RWPE1 (cell line): ENCODE measurements around the gene BAIAP2L2.

Experiments
- CTCF ChIA-PET: fragments of 350-600 bp; sonication (Branson Sonifier 250); formaldehyde crosslinking; extraction: SDS; loops from one replicate; lab custom pipeline; 2021; lab: Yijun Ruan, JAX
- POLR2A ChIA-PET: fragments of 400-600 bp; formaldehyde crosslinking; extraction: SDS; loops from one replicate; lab custom pipeline; 2020; ENCODE audit warnings: antibody characterized with exemption; ENCODE audit not compliant: low non-redundant PET; lab: Yijun Ruan, JAX
- DNase-seq: peaks from one replicate; pipeline ENCODE4 v3.0.0; 2012; ENCODE audit warnings: low spot score
- H3K27ac ChIP-seq: fragments of 450-650 bp; 2 replicates; pipeline ENCODE4 v1.5.1; 2017
- TF ChIP-seq, protein P1 (sequence below): fragments of 450-650 bp; conservative IDR thresholded peaks from 2 replicates; pipeline ENCODE4 v1.5.1; 2017; ENCODE audit warnings: low read depth, mild to moderate bottlenecking

The BAIAP2L2 gene

DNA sequence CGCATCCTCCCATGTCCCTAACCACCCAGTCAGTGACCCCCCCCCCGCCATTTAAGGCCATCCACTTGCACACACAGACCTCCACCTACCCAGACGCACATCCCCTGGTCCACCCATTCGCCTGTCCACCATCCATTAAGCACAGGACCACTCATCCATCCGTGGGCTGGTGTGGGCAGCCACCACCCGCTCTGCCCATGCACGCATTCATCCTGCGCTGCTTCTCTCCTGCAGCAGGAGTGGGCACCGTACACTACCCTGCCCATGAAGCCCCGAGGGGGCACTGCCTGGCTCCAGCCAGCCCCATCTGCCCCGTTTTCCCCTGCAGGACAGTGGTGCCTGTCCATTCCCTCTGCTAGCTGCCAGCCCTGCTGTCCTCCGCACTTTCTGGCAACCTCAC, 22.6 kb downstream of the BAIAP2L2 start:
- POLR2A ChIA-PET, result no interaction called here
- TF ChIP-seq, protein P1, sequence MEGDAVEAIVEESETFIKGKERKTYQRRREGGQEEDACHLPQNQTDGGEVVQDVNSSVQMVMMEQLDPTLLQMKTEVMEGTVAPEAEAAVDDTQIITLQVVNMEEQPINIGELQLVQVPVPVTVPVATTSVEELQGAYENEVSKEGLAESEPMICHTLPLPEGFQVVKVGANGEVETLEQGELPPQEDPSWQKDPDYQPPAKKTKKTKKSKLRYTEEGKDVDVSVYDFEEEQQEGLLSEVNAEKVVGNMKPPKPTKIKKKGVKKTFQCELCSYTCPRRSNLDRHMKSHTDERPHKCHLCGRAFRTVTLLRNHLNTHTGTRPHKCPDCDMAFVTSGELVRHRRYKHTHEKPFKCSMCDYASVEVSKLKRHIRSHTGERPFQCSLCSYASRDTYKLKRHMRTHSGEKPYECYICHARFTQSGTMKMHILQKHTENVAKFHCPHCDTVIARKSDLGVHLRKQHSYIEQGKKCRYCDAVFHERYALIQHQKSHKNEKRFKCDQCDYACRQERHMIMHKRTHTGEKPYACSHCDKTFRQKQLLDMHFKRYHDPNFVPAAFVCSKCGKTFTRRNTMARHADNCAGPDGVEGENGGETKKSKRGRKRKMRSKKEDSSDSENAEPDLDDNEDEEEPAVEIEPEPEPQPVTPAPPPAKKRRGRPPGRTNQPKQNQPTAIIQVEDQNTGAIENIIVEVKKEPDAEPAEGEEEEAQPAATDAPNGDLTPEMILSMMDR, result no peak
- CTCF ChIA-PET, result interaction anchor here (0.6 kb wide), 1 partner anchor 12 kb away, joined by 3 read pairs; no protein-coding TSS in a partner anchor
- H3K27ac ChIP-seq, result no peak overlapping the region
- no peak for DNase-seq

DNA sequence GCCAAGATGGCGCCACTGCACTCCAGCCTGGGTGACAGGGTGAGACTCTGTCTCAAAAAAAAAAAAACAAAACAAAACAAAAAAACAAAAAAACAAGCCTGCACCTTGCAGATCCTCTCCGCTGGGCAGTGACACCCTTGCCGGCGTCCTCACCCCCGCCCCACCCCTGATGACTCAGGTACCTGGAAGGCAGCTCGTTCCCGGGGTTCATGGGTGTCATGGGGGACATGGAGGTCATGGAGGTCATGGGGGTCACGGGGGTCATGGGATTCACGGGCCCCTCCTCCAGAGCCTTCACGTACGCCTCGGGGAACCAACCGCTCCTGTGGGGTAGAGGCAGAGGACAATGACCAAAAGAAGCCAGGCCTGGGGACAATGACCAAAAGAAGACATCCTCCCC, 23.5 kb downstream of the BAIAP2L2 start:
- no peak overlapping the region for H3K27ac ChIP-seq
- POLR2A ChIA-PET, result no interaction called here
- TF ChIP-seq, protein P1, result no peak
- DNase-seq, result peak; percentile 38
- CTCF ChIA-PET, result no interaction called here

DNA sequence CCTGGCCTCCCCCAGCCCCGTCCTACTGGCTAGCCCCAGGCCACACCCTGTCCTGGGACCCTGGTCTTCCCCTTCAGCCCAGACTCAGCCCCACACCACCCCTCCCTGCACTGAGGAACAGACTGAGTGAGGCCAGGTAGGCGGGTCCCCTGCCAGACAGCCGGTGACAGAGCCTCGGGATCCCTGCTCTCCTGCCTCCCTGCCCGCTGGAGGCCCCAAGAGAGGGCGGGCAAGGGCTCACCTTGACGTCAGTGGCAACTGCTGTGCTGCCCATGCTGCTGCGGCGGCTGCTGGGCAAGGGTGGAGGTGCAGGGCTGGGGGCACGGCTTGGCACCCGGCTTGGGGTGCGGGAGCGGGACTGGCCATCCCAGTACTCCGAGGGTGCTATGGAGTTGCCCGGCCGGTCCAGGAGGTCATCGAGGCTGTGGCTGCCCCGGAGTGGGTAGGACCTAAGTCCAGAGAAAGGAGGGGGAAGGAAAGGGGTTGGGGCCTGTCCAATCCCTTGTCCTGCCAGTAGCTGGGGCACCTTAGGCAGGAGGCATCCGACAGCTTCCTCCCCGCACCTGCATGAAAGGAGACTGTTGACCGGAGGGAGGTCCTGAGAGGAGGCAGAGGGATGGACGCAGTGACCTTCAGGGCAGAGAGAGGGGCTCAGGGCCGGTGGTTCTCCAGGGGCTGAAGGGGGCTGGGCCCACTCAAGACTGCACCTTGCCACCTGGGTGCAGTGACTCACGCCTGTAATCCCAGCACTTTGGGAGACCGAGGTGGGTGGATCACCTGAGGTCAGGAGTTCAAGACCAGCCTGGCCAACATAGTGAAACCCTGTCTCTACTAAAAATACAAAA, 24.3 kb downstream of the BAIAP2L2 start:
- CTCF ChIA-PET, result no interaction called here
- TF ChIP-seq, protein P1, result no peak
- H3K27ac ChIP-seq, result no peak overlapping the region
- POLR2A ChIA-PET, result no interaction called here
- DNase-seq, result no peak

DNA sequence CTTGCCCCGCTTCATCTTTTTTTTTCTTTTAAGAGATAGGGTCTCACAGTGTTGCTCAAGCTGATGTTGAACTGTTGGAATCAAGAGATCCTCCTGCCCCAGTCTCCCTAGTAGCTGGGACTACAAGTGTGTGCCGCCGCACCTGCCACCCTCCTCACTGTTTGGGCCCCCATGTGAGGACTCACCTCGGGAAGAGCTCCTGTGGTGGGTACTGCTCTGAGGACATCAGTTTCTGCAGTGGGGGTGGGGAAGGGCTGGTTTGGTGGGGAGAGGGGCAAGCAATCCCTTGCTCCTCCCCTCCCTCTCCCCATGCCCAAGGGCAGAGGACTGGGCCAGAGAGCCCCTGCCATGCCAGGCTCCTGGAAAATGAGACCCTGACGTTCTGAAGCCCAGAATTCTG, 25.0 kb downstream of the BAIAP2L2 start:
- ChIA-PET CTCF (interaction anchor here (0.6 kb wide), 2 partner anchors 12 to 487 kb away, joined by 4 read pairs; no protein-coding TSS in a partner anchor), POLR2A (no interaction called here)
- DNase-seq, result no peak
- no peak overlapping the region for H3K27ac ChIP-seq
- TF ChIP-seq, protein P1, result no peak

DNA sequence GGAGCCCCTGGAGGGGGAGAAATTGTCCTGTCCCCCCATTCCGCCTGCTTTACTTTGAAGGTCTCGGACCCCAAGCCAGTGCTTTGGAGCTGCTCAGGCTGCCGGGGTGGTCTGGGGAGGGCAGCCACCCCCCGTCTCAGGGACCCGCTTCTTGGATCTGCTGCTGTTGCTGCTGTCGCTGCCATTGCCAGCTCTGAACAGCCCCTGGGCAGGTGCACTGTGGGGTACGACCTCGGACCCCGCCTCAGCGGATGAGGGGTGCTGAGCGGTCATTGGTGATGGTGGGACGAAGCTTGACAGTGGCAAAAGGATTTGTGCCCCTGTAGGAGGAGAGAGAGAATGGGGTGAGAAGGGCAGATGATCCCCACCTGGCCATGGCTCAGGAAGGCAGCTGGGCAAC, 25.4 kb downstream of the BAIAP2L2 start:
- TF ChIP-seq, protein P1, result no peak
- ChIA-PET POLR2A (no interaction called here), CTCF (interaction anchor here (0.6 kb wide), 2 partner anchors 12 to 487 kb away, joined by 4 read pairs; no protein-coding TSS in a partner anchor)
- DNase-seq, result no peak
- no peak overlapping the region for H3K27ac ChIP-seq

DNA sequence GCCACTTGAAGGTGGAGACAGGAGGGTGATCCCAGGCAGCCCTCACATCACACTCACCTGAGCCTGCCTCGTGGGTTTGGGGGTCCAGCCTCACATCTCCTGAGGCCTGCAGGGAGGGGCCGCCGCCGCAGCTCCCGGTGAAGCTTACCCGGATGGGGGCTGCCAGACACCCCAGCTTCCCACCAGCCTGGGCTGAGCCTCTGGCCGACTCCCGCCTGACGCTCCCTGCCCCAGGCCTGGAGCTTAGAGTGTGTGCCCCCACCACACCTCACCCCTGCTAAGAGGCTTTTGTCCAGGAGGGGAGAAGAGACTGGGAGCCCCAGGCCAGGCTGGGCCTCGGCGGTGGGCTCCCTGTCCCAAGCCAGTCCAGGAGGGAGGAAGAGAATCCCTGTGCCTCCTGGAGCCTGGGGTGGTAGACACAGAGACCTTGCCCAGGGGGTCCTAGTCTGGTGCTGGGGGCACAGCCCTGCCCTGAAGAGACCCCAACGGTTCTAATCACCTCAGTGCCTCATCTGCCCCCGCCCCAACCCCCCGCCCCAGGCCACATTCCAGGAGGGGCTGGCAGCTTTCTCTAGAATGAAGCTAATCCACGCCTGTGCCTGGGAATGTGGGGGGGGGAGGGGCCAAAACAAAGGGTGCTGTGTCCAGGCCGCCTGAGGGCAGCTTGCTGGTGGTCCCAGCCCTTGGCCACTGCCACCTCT, 26.4 kb downstream of the BAIAP2L2 start, which contains the start of gene SLC16A8:
Gene SLC16A8 (minus strand): TSS at position 254 of the 701 bp plus-strand sequence. CDS start 1,311 bp downstream, outside the sequence.
- POLR2A ChIA-PET, result no interaction called here
- DNase-seq, result no peak
- CTCF ChIA-PET, result interaction anchor here (0.6 to 0.8 kb wide), 2 partner anchors 15 to 19 kb away, joined by 3 read pairs; no protein-coding TSS in a partner anchor
- H3K27ac ChIP-seq, result no peak within 1 kb of the TSS
- TF ChIP-seq, protein P1, result no peak
